Measurements from ENCODE around the gene EBF4.

Gene EBF4

GRCh38 chr20:2794866-2795447 lies 102.4 kb downstream of the EBF4 start:
- TF ChIP-seq GATA3 (IDR thresholded peaks at IDR 0.05; ENCODE audit: low read depth, low read length) (no peak), GATA2 (IDR thresholded peaks at IDR 0.05; ENCODE audit: low read depth, low read length) (no peak)

- TF ChIP-seq GATA2 (IDR thresholded peaks at IDR 0.05; ENCODE audit: low read depth, low read length), result no peak
- TF ChIP-seq GATA3 (IDR thresholded peaks at IDR 0.05; ENCODE audit: low read depth, low read length), result no peak
These were observed 102.9 kb downstream of the EBF4 start for GRCh38 chr20:2795451-2795850.

- TF ChIP-seq GATA2 (IDR thresholded peaks at IDR 0.05; ENCODE audit: low read depth, low read length), result no peak
- no peak for TF ChIP-seq GATA3 (IDR thresholded peaks at IDR 0.05; ENCODE audit: low read depth, low read length)
These were observed 103.6 kb downstream of the EBF4 start for GRCh38 chr20:2796011-2796660.

- TF ChIP-seq GATA2 (IDR thresholded peaks at IDR 0.05; ENCODE audit: low read depth, low read length), result no peak
- TF ChIP-seq GATA3 (IDR thresholded peaks at IDR 0.05; ENCODE audit: low read depth, low read length), result no peak
These were observed 104.8 kb downstream of the EBF4 start for GRCh38 chr20:2797136-2797983.

GRCh38 chr20:2798095-2798805 lies 105.7 kb downstream of the EBF4 start:
- TF ChIP-seq GATA3 (IDR thresholded peaks at IDR 0.05; ENCODE audit: low read depth, low read length) (no peak), GATA2 (IDR thresholded peaks at IDR 0.05; ENCODE audit: low read depth, low read length) (no peak)

GRCh38 chr20:2798814-2799213 lies 106.2 kb downstream of the EBF4 start:
- TF ChIP-seq GATA2 (IDR thresholded peaks at IDR 0.05; ENCODE audit: low read depth, low read length), result no peak
- TF ChIP-seq GATA3 (IDR thresholded peaks at IDR 0.05; ENCODE audit: low read depth, low read length), result no peak

GRCh38 chr20:2799271-2799670 lies 106.7 kb downstream of the EBF4 start:
- TF ChIP-seq GATA2 (IDR thresholded peaks at IDR 0.05; ENCODE audit: low read depth, low read length), result no peak
- TF ChIP-seq GATA3 (IDR thresholded peaks at IDR 0.05; ENCODE audit: low read depth, low read length), result no peak

- TF ChIP-seq GATA2 (IDR thresholded peaks at IDR 0.05; ENCODE audit: low read depth, low read length) (no peak), GATA3 (IDR thresholded peaks at IDR 0.05; ENCODE audit: low read depth, low read length) (no peak)
These were observed 107.3 kb downstream of the EBF4 start for GRCh38 chr20:2799688-2800520.

GRCh38 chr20:2800521-2801285 lies 108.1 kb downstream of the EBF4 start, which contains the start of gene CPXM1:
Gene CPXM1, minus strand, starts transcription at chr20:2800627. Its CDS starts 55 bp downstream, at chr20:2800572.
- TF ChIP-seq GATA3 (IDR thresholded peaks at IDR 0.05; ENCODE audit: low read depth, low read length), result no peak
- no peak for TF ChIP-seq GATA2 (IDR thresholded peaks at IDR 0.05; ENCODE audit: low read depth, low read length)

GRCh38 chr20:2801286-2801728 lies 108.7 kb downstream of the EBF4 start:
- TF ChIP-seq GATA2 (IDR thresholded peaks at IDR 0.05; ENCODE audit: low read depth, low read length) (no peak), GATA3 (IDR thresholded peaks at IDR 0.05; ENCODE audit: low read depth, low read length) (no peak)

- no peak for TF ChIP-seq GATA2 (IDR thresholded peaks at IDR 0.05; ENCODE audit: low read depth, low read length)
- TF ChIP-seq GATA3 (IDR thresholded peaks at IDR 0.05; ENCODE audit: low read depth, low read length), result no peak
These were observed 111.7 kb downstream of the EBF4 start for GRCh38 chr20:2804041-2804828.

All from SH-SY5Y (cell line).